Sigmoid colon (tissue), 7 donors: Measurements from ENCODE around the gene ESR1. TPM values are rescaled to one million over a fixed set of nuclear protein-coding genes. Genes with fewer than 3 reads are reported as not detected.

Source experiments
- DNase-seq: peaks from one replicate; pipeline ENCODE4 v3.0.0-alpha.2; 2019
- H3K27ac ChIP-seq, 4 donors: fragments of 200-600 bp; sonication (generic); one replicate each; pipeline ENCODE4 v1.5.1; 2016 to 2019; ENCODE audit warnings: mild to moderate bottlenecking in 1 of 4
- H3K27me3 ChIP-seq, 3 donors: fragments of 200-600 bp; sonication (generic); one replicate each; pipeline ENCODE4 v1.5.1; 2019; ENCODE audit warnings: mild to moderate bottlenecking in 1 of 3
- H3K36me3 ChIP-seq, 4 donors: fragments of 200-600 bp; sonication (generic); one replicate each; pipeline ENCODE4 v1.5.1; 2016 to 2019
- H3K4me1 ChIP-seq, 4 donors: fragments of 200-600 bp; sonication (generic); one replicate each; pipeline ENCODE4 v1.5.1; 2017 to 2019
- H3K4me3 ChIP-seq, 4 donors: fragments of 200-600 bp; sonication (generic); one replicate each; pipeline ENCODE4 v1.5.1; 2017 to 2019; ENCODE audit warnings: mild to moderate bottlenecking in 2 of 4, moderate library complexity in 1 of 4
- H3K9me3 ChIP-seq, 4 donors: fragments of 200-600 bp in 3 of 4; sonication (generic) in 3 of 4; one replicate each; pipeline versions ENCODE4 v1.5.1 to v1.6.1; 2013 to 2019
- CTCF ChIP-seq, 4 experiments: fragments of 450-650 bp in 3 of 4; fragments of 200-600 bp in 1 of 4; IDR thresholded peaks; one replicate each; pipeline ENCODE4 v1.5.1; 2016 to 2019; ENCODE audit warnings: antibody characterized with exemption in 4 of 4, mild to moderate bottlenecking in 3 of 4, moderate library complexity in 2 of 4
- EP300 ChIP-seq, 4 donors: sonication (generic); formaldehyde crosslinking; IDR thresholded peaks; one replicate each; pipeline ENCODE4 v1.6.1; 2017; ENCODE audit warnings: antibody characterized with exemption in 4 of 4
- POLR2A ChIP-seq, 2 donors: fragments of 450-650 bp; IDR thresholded peaks; one replicate each; pipeline ENCODE4 v1.6.1; 2016; ENCODE audit warnings: antibody characterized with exemption in 2 of 2, mild to moderate bottlenecking in 2 of 2, moderate library complexity in 2 of 2
- POLR2AphosphoS5 ChIP-seq, 4 donors: sonication (generic); formaldehyde crosslinking; IDR thresholded peaks; one replicate each; pipeline ENCODE4 v1.6.1; 2017; ENCODE audit warnings: antibody characterized with exemption in 4 of 4
- WGBS, 2 donors: extraction: QIAGEN DNeasy Blood & Tissue Kit; methylation state at CpG; one replicate each; pipeline ENCODE4 v1.1.7; 2013; 5-methylcytosine and 5-hydroxymethylcytosine counted together
- intact Hi-C: fragments of 100-400 bp; cut with DNase I; formaldehyde crosslinking; loops from one replicate; pipeline ENCODE4 v1.15.1; 2023
- polyA plus RNA-seq, 3 donors: library from polyadenylated mRNA; stranded (reverse); fragments of 200-250 nt; gene quantifications; one replicate each; pipeline ENCODE4 v1.2.3, GENCODE V29; 2013
- total RNA-seq, 4 donors: library from RNA; depleted of rRNA; stranded (reverse); fragments of >200 nt; gene quantifications; one replicate each; pipeline ENCODE4 v1.1.0, GENCODE V29; 2016
- donor health status: healthy with polysubstance abuse.
- donor health status: Bipolar disorder and iron deficiency.
- donor health status: healthy.

The ESR1 gene
- total and polyA plus RNA-seq, 7 donors, result under 0.01 to 2.2 (median 0.91) TPM; not detected in 1

GRCh38 chr6:151773382-151773781, 34.1 kb upstream of the ESR1 start:
- Histone ChIP-seq H3K36me3 (no peaks in the 10 kb centered on the region), H3K27ac (no peak overlapping the region), H3K9me3 (no peaks in the 10 kb centered on the region), H3K27me3 (no peaks in the 10 kb centered on the region), H3K4me3 (no peak overlapping the region), H3K4me1 (no peaks in the 10 kb centered on the region)
- DNase-seq, result no peak
- TF ChIP-seq POLR2A (IDR thresholded peaks at IDR 0.05), result no peak
- no peak for TF ChIP-seq POLR2AphosphoS5 (IDR thresholded peaks at IDR 0.05)
- TF ChIP-seq CTCF (IDR thresholded peaks at IDR 0.05), result no peak
- TF ChIP-seq EP300 (IDR thresholded peaks at IDR 0.05), result no peak
- WGBS, 2 donors, result 87 to 88% methylated on average over 3 of the region's 3 CpGs
- intact Hi-C loops, result no loop called here

- WGBS, 2 donors, result 79 to 85% methylated on average over 2 of the region's 2 CpGs
- Histone ChIP-seq H3K4me3 (no peak overlapping the region), H3K4me1 (no peaks in the 10 kb centered on the region), H3K27me3 (no peaks in the 10 kb centered on the region), H3K9me3 (no peaks in the 10 kb centered on the region), H3K27ac (no peak overlapping the region), H3K36me3 (no peaks in the 10 kb centered on the region)
- TF ChIP-seq EP300 (IDR thresholded peaks at IDR 0.05), result no peak
- TF ChIP-seq CTCF (IDR thresholded peaks at IDR 0.05), result no peak
- TF ChIP-seq POLR2A (IDR thresholded peaks at IDR 0.05), result no peak
- TF ChIP-seq POLR2AphosphoS5 (IDR thresholded peaks at IDR 0.05), result no peak
- intact Hi-C loops, result no loop called here
- DNase-seq, result no peak
Measured at GRCh38 chr6:151782560-151782959, 24.9 kb upstream of the ESR1 start.

GRCh38 chr6:151783692-151784091, 23.8 kb upstream of the ESR1 start:
- no peak for DNase-seq
- intact Hi-C loops, result no loop called here
- H3K4me1 ChIP-seq, result no peaks in the 10 kb centered on the region
- H3K36me3 ChIP-seq, result no peaks in the 10 kb centered on the region
- WGBS, 2 donors, result 69 to 88% methylated on average over 2 of the region's 2 CpGs
- no peak for TF ChIP-seq CTCF (IDR thresholded peaks at IDR 0.05)
- TF ChIP-seq POLR2A (IDR thresholded peaks at IDR 0.05), result no peak
- no peak for TF ChIP-seq EP300 (IDR thresholded peaks at IDR 0.05)
- TF ChIP-seq POLR2AphosphoS5 (IDR thresholded peaks at IDR 0.05), result no peak
- no peaks in the 10 kb centered on the region for H3K27me3 ChIP-seq
- H3K9me3 ChIP-seq, result peaks cover 0 to 2% (median 0%) of the 10 kb centered on the region in 4 donors
- H3K27ac ChIP-seq, result no peak overlapping the region
- H3K4me3 ChIP-seq, result no peak overlapping the region

GRCh38 chr6:151784441-151785214, 22.9 kb upstream of the ESR1 start:
- Histone ChIP-seq H3K36me3 (no peaks in the 10 kb centered on the region), H3K4me1 (no peaks in the 10 kb centered on the region), H3K27ac (no peak overlapping the region), H3K4me3 (no peak overlapping the region), H3K9me3 (peaks cover 0 to 2% (median 0%) of the 10 kb centered on the region in 4 donors), H3K27me3 (no peaks in the 10 kb centered on the region)
- intact Hi-C loops, result no loop called here
- no peak for DNase-seq
- TF ChIP-seq POLR2A (IDR thresholded peaks at IDR 0.05), result no peak
- no peak for TF ChIP-seq EP300 (IDR thresholded peaks at IDR 0.05)
- TF ChIP-seq CTCF (IDR thresholded peaks at IDR 0.05), result no peak
- no peak for TF ChIP-seq POLR2AphosphoS5 (IDR thresholded peaks at IDR 0.05)
